GM21367 (cell line): ENCODE measurements around the gene CCZ1B.
"Not testable (repeated sequence)": the region's sequence is repeated elsewhere in the genome, so short reads cannot be mapped to it uniquely, and the experiment has no call there.

Source experiments
- ATAC-seq: cut with Tn5 transposase; IDR thresholded peaks from one replicate; pipeline ENCODE4 v1.9.1; 2021; ENCODE audit not compliant: unreplicated experiment

CCZ1B gene

GRCh38 chr7:6826151-6826550 lies at the start of gene CCZ1B:
Gene CCZ1B (minus strand): TSS chr7:6826275. CDS start chr7:6826197, 78 bp downstream.
- ATAC-seq = peak; percentile 98

DNA sequence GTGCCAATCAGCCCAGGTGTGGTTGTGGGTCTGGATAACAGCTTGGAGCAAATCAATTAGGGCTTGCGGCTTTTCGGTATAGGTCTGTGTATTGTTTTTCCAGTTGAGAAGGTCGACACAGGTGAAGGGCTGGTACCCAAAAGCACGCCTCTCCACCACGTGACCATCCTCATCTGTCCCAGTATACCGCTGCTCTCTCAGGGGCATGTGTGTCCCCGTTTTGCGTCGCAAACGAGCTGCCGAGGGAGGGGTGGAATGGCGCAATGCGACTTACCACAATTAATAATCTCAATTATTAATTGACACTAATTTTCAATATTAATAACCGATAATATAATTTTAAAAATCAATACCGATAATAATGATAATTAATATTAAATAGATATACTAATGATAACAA lies 48.9 kb upstream of the CCZ1B start:
- ATAC-seq = not testable (repeated sequence)

DNA sequence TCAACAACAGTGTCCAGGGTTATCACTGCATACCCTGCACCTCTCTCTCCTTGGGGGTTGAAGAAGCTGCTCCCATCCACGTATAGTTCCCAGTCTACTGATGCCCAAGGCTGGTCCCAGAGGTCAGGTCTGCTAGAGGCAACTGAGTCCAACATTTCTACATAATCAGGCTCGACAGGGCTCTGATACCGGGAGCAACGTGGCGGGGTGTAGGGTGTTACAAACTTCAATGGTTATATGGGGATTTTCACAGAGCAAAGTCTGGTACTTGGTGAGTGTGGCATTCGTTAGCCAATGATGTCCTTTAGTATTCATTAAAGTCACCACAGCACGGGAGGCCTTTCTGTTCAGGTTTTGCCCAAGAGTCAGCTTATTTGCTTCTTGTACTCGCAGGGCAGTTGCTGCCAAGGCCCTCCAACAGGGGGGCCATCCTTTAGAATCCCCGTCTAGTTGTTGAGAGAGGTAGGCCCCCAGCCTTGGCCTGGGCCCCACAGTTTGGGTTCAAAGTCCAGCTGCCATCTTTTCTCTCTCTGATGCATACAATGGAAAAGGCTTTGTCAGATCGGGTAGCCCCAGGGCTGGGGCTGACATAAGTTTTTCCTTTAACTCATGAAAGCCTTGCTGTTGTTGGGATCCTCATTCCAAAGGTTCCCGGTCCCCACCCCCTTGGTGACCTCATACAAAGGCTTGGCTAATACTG lies 46.3 kb upstream of the CCZ1B start:
- not testable (repeated sequence) for ATAC-seq

GRCh38 chr7:6871421-6872144 lies 45.5 kb upstream of the CCZ1B start:
- not testable (repeated sequence) for ATAC-seq

GRCh38 chr7:6864751-6865150 lies 38.7 kb upstream of the CCZ1B start:
- ATAC-seq = not testable (repeated sequence)

GRCh38 chr7:6864188-6864587 lies 38.1 kb upstream of the CCZ1B start:
- not testable (repeated sequence) for ATAC-seq

- not testable (repeated sequence) for ATAC-seq
These were observed 36.8 kb upstream of the CCZ1B start for GRCh38 chr7:6862876-6863275.

DNA sequence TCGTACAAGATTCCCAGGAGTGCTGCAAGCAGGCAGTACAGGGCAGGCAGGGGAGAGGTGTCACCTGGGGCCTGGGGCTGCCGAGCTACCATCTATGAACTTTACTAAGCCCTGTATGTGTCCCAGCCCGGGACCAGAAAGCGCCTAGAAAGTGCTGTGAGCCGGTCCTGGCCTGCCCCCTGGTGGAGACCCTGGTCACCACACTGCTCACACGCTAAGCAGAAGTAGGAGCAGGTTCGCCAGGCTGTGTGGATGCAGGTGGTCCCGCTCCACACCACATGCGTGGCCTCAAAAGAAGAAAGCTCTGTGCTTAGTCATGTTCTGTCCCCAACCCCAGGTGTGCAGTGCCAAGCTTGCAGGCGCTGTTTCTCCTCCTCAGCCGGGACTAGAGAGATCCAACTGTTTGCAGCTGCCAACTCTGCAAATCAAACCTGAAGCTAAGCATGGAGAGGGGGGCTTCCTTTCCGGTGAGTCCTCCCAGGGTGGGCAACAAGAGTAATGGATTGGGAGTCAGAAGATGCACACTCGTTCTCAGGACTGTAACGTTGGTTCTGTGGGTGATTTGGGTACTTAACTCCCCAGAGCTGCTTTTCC lies 31.7 kb upstream of the CCZ1B start:
- not testable (repeated sequence) for ATAC-seq

- not testable (repeated sequence) for ATAC-seq
These were observed 29.6 kb upstream of the CCZ1B start for GRCh38 chr7:6855563-6856131.

DNA sequence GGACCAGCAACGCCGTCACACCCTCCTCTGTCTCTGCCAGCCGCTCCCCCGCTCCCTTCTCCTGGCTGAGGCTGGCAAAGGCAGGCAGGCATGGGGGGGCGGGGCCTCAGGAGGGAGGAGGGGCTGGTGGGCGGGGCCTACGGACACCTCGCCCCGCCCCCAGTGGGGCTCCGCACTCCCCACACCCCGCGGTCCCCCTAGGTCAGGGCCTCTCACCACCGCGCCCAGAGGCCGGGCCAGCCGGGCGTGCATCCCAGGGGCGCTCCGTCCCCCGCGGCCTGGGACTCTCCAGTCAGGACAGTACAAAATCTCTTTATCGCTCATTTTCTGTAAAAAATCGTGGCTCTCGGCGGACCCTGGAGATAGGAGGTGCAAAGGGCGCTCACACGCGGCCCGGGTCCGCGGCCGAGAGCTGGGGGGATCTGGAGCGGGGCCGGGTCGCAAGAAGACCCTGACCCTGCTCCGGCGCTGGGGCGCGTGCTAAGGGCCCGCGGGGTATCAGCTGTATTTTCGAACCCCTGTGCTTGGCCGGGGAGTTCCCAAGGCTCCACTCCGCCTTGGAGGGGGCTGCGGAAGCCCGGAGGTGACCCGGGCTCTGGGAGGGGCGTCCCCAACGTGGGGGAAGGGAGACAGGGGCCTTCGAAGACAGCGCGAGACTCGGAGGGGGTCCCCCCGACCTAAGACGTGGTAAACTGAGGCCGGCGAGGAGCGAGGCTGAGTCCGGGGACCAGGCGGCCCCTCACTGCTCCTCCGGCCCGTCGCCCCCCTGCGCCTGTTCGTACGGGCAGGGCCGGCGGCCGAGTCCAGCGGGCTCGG lies 28.9 kb upstream of the CCZ1B start:
- ATAC-seq = not testable (repeated sequence)

DNA sequence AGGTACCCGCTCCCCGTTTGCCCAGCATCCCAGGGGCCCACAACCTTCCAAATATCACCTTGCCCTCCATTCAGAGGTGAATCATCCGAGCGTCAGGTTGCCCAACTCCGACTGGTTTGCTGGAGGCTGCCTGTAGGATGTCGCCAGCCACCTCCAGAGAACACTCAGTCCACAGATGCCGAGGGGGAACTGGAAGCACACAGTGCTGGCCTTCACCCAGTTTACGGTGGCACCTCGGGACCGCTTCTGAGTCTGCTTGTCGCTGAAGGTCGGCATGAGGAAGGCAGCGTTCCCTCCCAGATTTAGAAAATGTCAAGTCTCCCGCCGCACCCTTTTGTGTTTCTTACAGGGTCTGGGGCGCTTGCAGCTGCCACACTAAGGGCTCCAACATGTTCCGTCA lies 27.6 kb upstream of the CCZ1B start:
- ATAC-seq = not testable (repeated sequence)

- not testable (repeated sequence) for ATAC-seq
These were observed 23.1 kb upstream of the CCZ1B start for GRCh38 chr7:6849127-6849526.

DNA sequence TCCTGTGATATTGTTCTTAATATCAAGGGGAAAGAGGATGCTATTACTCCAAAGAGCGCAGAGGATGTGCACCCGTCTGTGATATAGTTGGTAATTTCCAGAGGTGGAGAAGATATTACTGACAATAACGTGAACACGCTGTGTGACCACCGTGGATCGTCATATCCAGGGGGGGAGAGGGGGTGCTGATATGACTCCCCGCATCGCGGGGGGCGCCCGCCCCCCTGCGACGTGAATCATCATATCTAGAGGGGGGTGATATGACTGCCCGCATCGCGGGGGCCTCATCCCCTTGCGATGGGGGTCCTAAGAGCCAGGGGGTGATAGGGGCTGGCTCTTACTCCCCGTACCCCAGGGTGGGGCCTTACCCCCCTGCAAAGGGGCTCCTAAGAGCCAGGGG lies 21.7 kb upstream of the CCZ1B start:
- not testable (repeated sequence) for ATAC-seq

- ATAC-seq = not testable (repeated sequence)
These were observed 19.9 kb upstream of the CCZ1B start for GRCh38 chr7:6845971-6846449.

DNA sequence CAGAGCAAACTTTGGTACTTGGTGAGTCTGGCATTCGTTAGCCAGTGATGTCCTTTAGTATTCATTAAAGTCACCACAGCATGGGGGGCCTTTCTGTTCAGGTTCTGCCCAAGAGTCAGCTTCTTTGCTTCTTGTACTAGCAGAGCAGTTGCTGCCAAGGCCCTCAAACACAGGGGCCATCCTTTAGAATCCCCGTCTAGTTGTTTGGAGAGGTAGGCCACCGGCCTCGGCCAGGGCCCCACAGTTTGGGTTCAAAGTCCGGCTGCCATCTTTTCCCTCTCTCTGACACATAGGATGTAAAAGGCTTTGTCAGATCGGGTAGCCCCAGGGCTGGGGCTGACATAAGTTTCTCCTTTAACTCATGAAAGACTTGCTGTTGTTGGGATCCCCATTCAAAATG lies 17.6 kb upstream of the CCZ1B start:
- ATAC-seq = not testable (repeated sequence)

DNA sequence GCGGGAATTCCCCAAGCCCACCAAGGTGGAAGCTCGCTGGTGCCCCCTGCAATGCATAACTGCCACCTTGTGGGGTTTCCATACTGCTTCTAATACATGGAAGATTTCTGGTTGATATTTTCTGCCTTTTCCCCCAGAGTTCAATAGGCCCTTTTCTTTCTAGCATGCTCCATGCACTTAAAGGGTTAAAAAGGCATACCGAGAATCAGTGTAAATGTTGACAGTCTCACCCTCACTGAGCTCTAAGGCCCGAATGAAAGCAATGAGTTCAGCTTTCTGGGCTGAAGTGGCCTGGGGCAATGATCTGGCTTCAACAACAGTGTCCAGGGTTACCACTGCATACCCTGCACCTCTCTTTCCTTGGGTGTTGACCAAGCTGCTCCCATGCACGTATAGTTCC lies 17.0 kb upstream of the CCZ1B start:
- ATAC-seq = not testable (repeated sequence)

GRCh38 chr7:6842278-6842921 lies 16.3 kb upstream of the CCZ1B start:
- ATAC-seq = not testable (repeated sequence)

DNA sequence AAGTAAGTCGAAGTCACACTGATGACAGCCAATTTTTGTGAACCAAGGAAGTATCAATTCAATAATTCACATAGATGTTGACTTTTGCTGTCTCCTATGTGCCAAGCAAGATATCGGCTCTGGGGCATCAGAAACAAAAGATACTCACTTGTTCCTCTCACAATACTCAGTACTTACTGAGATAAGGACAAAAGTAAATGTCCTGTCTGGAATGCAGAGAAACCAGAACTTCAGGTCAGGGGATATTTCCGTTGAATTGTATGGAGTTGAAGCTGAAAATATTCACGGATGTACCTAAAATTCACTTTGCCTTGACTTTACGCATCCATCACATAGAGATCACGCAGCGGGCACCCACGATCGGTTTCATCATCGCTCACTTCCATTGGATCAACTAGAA lies 11.0 kb upstream of the CCZ1B start:
- not testable (repeated sequence) for ATAC-seq

DNA sequence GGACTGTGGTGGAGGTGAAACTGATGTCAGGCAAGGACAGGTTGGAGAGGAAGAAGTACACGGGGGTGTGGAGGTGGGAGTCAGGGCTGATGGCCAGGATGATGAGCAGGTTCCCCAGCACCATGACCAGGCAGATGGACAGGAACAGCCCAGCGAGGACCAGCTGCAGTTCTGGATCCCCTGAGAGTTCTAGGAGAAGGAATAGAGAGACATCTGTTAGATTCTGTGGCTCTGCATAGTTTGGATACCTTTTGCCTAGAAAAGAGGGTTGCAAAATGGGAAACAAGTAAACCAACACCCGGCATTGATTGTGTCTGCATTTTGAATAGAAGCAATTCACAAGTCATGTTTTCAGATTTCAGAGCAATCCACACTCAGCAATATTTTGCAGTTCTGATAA lies 9.4 kb upstream of the CCZ1B start:
- ATAC-seq = not testable (repeated sequence)

DNA sequence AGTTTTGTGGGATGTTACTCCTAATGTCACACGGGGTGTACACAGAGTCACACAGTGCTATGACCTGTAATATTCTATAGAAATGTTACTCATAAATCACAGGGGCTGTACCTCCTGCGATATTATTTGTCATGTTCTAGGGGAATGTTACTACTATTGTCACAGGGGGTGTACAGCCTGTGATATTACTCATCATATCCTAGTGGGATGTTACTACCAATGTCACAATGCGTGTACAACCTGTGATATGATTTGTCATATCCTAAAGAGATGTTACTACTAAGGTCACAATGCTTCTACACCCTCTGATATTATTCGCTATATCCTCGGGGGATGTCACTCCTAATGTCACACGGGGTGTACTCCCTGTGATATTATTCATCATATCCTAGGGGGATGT lies 7.6 kb upstream of the CCZ1B start:
- ATAC-seq = no peak
